Sigmoid colon (tissue), 4 donors: Measurements from ENCODE around the gene EPDR1.

ENCODE experiments used
- POLR2A ChIP-seq, 2 donors: fragments of 450-650 bp; IDR thresholded peaks; one replicate each; pipeline ENCODE4 v1.6.1; 2016; ENCODE audit warnings: antibody characterized with exemption in 2 of 2, mild to moderate bottlenecking in 2 of 2, moderate library complexity in 2 of 2
- POLR2AphosphoS5 ChIP-seq, 4 donors: sonication (generic); formaldehyde crosslinking; IDR thresholded peaks; one replicate each; pipeline ENCODE4 v1.6.1; 2017; ENCODE audit warnings: antibody characterized with exemption in 4 of 4
- TF ChIP-seq, protein P1 (sequence below), 4 experiments: fragments of 450-650 bp in 3 of 4; fragments of 200-600 bp in 1 of 4; IDR thresholded peaks; one replicate each; pipeline ENCODE4 v1.5.1; 2016 to 2019; ENCODE audit warnings: antibody characterized with exemption in 4 of 4, mild to moderate bottlenecking in 3 of 4, moderate library complexity in 2 of 4

DNA sequence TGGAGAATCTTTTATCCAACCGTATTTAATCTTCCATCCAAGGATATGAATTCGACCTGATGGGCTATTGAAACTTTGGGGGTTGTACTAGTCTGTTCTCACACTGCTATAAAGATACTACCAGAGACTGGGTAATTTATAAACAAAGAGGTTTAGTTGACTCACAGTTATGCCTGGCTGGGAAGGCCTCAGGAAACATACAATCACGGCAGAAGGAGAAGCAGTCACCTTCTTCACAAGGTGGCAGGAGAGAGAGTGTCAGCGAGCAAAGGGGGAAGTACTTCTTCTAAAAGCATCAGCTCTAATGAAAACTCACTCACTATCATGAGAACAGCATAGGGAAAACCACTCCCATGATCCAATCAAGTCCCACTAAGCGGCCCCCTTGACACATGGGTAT is 43.8 kb downstream of the EPDR1 start:
- TF ChIP-seq, protein P1, sequence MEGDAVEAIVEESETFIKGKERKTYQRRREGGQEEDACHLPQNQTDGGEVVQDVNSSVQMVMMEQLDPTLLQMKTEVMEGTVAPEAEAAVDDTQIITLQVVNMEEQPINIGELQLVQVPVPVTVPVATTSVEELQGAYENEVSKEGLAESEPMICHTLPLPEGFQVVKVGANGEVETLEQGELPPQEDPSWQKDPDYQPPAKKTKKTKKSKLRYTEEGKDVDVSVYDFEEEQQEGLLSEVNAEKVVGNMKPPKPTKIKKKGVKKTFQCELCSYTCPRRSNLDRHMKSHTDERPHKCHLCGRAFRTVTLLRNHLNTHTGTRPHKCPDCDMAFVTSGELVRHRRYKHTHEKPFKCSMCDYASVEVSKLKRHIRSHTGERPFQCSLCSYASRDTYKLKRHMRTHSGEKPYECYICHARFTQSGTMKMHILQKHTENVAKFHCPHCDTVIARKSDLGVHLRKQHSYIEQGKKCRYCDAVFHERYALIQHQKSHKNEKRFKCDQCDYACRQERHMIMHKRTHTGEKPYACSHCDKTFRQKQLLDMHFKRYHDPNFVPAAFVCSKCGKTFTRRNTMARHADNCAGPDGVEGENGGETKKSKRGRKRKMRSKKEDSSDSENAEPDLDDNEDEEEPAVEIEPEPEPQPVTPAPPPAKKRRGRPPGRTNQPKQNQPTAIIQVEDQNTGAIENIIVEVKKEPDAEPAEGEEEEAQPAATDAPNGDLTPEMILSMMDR (IDR thresholded peaks at IDR 0.05), result no peak
- TF ChIP-seq POLR2AphosphoS5 (IDR thresholded peaks at IDR 0.05) (no peak), POLR2A (IDR thresholded peaks at IDR 0.05) (no peak)
